GM12878 (cell line): Measurements from ENCODE around the gene ZNG1B.
"Not testable (repeated sequence)": the region's sequence is repeated elsewhere in the genome, so short reads cannot be mapped to it uniquely, and the experiment has no call there.

Source experiments
- BCL11A ChIP-seq: IDR thresholded peaks from 2 replicates; pipeline ENCODE4 v1.6.1; 2011; ENCODE audit warnings: low read depth, low read length
- CREB1 ChIP-seq: IDR thresholded peaks from 2 replicates; pipeline ENCODE4 v1.6.1; 2012; ENCODE audit warnings: low read depth, mild to moderate bottlenecking, inconsistent platforms
- DPF2 ChIP-seq: fragments of 450-650 bp; IDR thresholded peaks from 2 replicates; pipeline ENCODE4 v1.6.1; 2017; ENCODE audit warnings: mild to moderate bottlenecking
- JUND ChIP-seq: IDR thresholded peaks from 2 replicates; pipeline ENCODE4 v1.6.1; 2012; ENCODE audit warnings: low read depth, mild to moderate bottlenecking, low read length, improper control_type of control experiment, moderate library complexity
- NBN ChIP-seq: fragments of 450-650 bp; IDR thresholded peaks from 2 replicates; pipeline ENCODE4 v1.6.1; 2016
- POLR2AphosphoS2 ChIP-seq: IDR thresholded peaks from 2 replicates; pipeline ENCODE4 v1.6.1; 2011; ENCODE audit warnings: low read depth, mild to moderate bottlenecking, low read length, improper control_type of control experiment, moderate library complexity
- SMAD1 ChIP-seq: fragments of 450-650 bp; IDR thresholded peaks from 2 replicates; pipeline ENCODE4 v1.6.1; 2018; ENCODE audit warnings: mild to moderate bottlenecking, low read depth; ENCODE audit not compliant: partially characterized antibody
- SUPT20H ChIP-seq: IDR thresholded peaks from 2 replicates; pipeline ENCODE4 v1.6.1; 2011; ENCODE audit warnings: low read depth, mild to moderate bottlenecking, low read length, moderate library complexity, borderline replicate concordance; ENCODE audit not compliant: control insufficient read depth
- TF ChIP-seq, protein P1 (sequence below), 3 experiments: IDR thresholded peaks in 2 of 3; conservative IDR thresholded peaks in 1 of 3; 2 replicates each; pipeline ENCODE4 v1.5.1; 2011; ENCODE audit warnings: low read depth in 3 of 3, low read length in 3 of 3, mild to moderate bottlenecking in 3 of 3, control low read depth in 2 of 3, moderate library complexity in 2 of 3, inconsistent platforms in 1 of 3, mixed read lengths in 1 of 3; ENCODE audit not compliant: control insufficient read depth in 2 of 3, insufficient read depth in 1 of 3; ENCODE audit errors: extremely low read depth in 1 of 3

DNA sequence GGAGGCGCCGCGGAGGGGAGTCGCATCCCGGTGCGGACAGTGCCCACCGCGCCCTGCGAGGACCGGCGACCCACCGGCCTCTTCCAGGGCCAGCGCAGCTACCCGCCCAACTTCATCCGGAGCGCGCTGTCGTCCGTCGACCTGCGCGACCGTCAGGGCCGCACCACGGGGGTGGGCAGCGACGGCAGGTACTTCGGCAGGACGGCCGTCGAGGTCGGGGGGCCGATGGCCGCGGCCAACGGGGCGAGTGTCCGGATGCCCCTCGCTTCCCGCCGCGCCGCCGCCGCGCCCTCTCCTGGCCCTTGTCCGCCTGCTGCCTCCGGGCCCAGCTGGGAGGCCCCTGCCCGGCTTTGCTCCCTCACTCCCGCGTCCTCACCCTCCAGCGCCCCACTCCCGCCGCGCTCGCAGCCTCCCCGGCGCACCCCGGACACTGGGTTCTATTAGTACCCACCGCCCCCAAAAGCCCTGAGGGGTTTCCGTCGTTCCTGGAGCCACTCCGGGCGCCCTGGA lies 104.5 kb downstream of the ZNG1B start:
- TF ChIP-seq NBN, DPF2, JUND, SUPT20H, BCL11A, CREB1, SMAD1, POLR2AphosphoS2: not testable (repeated sequence)
- TF ChIP-seq, protein P1, sequence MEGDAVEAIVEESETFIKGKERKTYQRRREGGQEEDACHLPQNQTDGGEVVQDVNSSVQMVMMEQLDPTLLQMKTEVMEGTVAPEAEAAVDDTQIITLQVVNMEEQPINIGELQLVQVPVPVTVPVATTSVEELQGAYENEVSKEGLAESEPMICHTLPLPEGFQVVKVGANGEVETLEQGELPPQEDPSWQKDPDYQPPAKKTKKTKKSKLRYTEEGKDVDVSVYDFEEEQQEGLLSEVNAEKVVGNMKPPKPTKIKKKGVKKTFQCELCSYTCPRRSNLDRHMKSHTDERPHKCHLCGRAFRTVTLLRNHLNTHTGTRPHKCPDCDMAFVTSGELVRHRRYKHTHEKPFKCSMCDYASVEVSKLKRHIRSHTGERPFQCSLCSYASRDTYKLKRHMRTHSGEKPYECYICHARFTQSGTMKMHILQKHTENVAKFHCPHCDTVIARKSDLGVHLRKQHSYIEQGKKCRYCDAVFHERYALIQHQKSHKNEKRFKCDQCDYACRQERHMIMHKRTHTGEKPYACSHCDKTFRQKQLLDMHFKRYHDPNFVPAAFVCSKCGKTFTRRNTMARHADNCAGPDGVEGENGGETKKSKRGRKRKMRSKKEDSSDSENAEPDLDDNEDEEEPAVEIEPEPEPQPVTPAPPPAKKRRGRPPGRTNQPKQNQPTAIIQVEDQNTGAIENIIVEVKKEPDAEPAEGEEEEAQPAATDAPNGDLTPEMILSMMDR (IDR thresholded peaks at IDR 0.05 in 2 of 3, conservative IDR thresholded peaks at IDR 0.05 in 1 of 3; ENCODE audit: control insufficient read depth in 2 of 3, extremely low read depth in 1 of 3, insufficient read depth in 1 of 3, low read depth in 3 of 3, low read length in 3 of 3), result not testable (repeated sequence)
